ENCODE measurements around the gene MGAT5B.

MGAT5B gene

GRCh38 chr17:76909971-76910760, 42.0 kb downstream of the MGAT5B start:
- DNase-seq = no peak

DNA sequence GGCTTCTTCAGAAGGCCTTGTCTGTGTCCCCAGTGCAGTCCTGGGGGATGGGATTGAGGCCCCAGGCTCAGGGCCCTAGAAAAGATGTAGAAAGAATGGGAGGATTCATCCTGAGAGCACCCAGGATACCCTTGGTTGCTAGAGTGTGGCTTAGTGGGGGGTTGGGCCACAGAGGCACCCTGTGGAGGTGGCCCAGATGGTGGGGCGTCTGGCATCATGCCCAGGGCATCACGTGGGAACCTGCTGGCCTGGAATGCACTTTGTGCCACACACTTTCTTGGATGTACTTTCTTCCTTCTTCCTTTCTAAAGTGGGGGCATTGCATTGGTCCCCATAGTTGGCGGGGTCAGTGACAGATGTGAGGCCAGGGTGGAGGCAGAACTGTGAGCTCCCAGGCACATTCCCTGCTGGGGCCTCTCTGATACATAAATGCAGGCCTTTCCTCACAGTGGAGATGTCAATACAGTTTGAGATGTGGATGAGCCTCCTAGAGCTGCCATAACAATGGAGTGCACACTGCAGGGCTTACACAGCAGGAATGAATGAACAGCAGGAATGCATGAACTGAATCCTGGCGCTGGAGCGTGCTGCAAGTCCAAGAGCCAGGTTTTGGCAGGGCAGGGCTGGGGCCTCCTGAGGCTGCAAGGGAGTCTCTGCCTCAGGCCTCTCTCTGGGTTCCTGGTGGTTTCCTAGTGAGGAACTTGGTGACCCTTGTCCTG, 43.3 kb downstream of the MGAT5B start:
- DNase-seq = no peak

GRCh38 chr17:76912421-76913164, 44.4 kb downstream of the MGAT5B start:
- DNase-seq = no peak

DNA sequence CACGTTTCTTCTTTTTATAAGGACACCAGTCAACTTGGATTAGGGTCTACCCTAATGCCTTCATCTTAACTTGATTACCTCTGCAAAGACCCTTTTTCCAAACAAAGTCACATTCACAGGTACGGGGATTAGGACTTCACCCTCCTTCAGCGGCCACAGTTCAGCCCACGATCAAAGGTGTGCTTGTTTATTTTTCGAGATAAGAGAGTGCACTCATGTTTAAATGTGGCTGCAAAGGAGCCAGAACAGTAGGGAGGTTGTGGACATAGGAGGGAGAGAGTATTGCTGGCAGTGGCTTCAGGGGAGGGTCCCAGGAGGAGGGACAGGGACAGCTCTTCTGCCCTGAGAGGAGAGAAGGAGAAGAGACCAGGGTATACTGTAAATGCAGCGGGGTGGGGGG, 46.7 kb downstream of the MGAT5B start:
- no peak for DNase-seq

DNA sequence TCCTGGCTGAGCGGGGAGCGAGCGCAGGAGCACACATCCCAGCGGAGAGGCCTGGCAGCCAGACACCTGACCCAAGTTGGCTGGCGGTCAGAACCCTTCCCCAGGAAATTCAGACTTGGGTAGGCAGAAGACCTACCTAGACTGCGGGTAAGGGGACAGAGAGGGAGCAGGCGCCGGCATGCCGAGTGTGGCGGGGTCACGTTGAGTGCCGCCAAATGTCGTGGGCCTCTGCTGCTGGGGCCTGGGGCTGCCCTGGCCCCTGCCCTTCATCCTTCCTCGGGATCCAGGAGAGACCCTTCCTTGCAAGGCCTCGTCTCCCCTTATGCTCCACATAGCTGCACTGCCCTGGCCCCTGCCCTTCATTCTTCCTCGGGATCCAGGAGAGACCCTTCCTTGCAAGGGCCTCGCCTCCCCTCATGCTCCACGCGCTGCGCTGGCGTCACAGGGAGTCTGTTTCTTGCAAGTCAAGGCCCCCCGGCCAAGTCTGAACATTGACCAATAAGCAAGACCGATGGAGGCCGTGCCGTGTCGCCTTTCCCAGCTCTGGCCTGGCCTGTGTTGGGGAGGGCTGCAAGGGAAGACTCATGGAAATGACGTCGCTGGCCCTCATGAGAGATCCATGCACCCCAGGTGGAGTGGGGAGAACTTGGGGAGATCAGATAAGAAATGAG, 47.8 kb downstream of the MGAT5B start:
- DNase-seq = no peak

DNA sequence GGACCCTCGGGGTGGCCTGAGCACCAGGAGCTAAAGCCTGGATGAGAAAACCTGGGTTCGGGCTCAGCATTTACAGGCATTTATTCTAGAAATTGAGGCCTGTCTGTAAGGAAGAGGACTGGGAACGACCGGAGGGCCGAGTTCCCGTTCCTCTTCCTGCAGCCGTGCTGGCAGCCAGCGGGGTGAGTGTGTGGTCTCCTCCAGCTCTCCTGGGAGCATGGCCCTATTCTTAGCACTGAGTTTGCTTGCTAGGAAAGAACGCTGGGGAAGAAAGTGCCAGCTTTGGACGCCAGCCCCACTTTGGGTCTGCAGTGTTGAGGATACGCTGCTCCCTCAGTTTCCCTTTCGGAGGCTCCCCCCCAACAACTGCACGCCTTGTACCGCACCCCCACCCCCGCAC, 49.6 kb downstream of the MGAT5B start:
- no peak for DNase-seq

- DNase-seq = no peak
Observed at GRCh38 chr17:76918811-76919210, 50.6 kb downstream of the MGAT5B start.

DNA sequence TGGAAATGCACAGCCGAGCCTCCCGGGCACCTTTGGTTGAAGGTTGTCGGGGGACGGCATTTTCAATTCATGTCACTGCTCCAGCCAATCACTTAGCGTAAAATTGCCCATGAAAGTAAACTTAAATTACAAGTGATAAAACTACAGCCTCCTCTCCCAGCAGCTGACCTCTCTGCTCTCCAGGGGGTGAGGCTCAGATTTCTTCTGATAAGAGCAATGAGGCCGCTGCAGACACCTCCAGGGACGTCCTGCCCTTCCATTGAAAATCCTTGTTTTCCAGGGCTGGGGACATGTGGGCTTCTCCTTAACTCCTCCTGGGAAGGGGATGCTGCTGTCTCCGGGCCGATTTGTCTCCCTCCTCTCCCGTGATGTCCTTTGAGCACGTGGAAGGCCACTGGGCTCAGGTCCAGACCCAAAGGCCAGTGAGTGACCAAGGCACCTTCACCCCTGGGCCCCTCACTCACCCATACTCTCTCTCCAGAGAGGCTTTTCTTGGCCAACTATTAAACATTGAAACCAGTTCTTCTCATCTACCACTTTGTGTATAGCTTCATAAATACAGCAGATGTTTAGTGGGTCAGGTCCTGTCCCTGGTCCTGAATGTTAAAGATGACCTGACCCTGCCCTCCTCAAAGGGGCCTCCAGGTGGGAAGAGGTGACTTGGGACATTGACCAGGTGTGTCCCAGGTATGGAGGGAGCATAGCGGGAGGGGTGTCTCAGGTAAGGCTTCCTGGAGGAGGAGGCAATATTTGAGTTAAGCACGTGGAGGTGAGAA, 52.3 kb downstream of the MGAT5B start:
- DNase-seq = no peak

DNA sequence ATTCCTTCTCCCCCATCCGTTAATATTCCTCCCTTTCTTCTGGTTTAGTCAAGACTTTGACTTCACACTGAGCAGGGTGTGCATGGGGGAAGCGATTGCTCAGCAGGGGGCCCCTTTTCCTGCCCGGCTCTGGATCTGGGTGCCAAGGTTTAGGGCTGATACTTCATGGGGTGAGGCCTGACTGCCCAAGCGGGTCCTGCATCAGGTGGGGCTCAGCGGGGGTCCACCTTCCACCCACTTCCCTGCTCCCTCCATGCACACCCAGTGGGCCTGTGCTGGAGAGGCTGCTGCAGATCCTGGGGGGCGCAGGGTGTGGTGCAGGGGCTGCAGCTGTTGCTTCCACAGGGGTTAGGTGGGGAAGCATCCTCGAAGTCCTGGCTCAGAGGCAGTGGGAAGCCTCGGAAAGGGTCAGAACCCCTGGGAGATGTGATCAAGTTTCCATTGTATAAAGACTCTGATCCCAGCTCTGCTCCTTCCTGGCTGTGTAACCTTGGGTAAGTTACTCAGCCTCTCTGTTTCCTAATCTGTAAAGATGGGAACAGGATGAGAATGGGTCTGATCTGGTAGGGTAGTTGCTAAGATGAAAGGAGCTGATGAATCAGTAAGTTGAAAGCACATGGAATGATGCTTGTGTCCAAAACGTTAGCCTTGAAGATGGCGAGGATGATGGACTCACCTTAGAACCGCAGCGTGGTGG, 53.3 kb downstream of the MGAT5B start:
- no peak for DNase-seq

- no peak for DNase-seq
Observed at GRCh38 chr17:76922084-76922483, 53.9 kb downstream of the MGAT5B start.

DNA sequence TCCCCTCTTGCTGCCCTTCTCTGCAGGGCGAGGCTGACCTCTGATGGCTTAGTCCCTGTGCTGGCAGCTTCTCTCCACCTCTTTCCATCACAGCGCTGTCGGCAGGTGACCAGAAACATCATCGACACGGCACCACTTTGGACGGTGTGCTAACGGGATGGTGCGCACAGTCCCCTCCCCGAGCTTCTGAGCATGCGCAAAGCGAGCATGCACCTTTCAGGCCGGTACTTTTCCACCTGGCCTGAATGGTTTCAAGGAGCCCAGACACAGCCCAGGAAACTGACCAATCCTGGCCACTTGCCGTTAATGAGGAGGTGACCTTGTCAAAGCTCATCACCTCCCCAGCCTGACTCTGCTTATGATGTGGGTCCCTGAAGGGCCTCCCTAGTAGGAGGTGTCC, 54.8 kb downstream of the MGAT5B start:
- DNase-seq = no peak

- DNase-seq = no peak
Observed at GRCh38 chr17:76923491-76923890, 55.3 kb downstream of the MGAT5B start.

DNA sequence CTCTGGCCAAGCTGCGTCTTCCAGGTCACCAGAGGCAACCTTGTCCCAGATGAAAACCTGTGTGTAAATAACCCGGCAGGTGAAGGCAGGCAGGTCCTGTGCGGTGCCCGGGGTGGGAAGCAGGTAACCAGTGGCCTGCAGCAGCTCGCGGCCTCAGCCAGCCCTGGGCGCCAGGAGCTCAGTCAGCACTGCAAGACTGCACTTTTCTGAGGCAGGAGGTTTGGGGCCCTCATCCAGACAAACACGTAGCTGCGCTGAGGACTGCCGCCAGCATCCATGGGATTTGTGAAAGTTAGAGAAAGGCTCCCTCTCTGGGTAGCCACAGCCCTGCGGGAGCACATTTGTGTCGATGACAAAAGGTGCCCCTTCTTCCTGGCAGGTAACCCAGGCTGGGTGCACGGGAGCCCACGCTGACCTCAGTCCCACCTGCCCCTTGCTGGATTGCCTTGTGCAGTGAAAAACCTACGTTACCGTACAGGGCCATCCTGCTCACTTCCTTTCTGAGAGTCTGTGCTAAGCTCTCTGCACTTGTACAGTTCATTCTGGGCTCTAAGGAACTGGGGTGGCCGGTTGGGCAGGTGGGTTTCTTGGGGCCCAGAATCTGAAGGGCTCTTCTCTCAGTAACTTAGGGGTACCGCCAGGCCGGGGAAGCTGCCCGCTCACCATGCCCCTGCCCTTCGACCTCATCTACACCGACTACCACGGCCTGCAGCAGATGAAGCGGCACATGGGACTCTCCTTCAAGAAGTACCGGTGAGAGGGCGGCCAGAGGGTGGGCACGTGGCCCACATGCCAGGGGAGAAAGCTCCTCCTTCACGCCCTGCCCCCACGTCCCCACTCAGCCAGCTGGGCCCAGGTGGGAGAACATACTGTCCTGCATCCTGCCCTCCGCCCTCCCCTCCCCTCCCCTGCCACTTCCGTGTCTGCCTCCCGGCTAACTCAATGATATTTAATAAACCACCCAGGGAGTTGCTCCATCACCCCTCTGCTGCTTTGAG, 56.4 kb downstream of the MGAT5B start:
- no peak for DNase-seq

DNA sequence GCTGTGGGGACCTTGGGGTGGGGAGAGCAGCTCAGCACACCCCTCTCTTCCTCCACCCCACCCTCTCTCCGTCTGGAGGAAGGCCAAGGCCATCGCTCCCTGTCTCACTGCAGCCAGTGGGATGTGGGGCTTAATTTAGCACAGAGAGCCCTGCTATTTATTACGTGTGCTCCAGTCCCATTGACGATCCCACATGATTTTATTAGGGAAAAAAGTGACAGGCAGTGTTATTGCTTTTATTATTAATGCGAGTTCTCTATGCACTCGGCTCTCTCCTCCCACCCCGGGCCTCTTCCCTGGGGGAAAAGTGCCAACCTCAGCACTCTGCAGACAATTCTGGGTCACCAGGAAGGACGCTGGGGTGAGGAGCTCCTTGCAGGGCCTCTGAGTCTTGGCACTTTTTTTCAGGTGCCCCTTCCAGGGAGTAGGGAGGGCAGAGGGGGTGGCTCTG, 57.3 kb downstream of the MGAT5B start:
- DNase-seq = no peak

- DNase-seq = no peak
Observed at GRCh38 chr17:76926237-76926866, 58.1 kb downstream of the MGAT5B start.

DNA sequence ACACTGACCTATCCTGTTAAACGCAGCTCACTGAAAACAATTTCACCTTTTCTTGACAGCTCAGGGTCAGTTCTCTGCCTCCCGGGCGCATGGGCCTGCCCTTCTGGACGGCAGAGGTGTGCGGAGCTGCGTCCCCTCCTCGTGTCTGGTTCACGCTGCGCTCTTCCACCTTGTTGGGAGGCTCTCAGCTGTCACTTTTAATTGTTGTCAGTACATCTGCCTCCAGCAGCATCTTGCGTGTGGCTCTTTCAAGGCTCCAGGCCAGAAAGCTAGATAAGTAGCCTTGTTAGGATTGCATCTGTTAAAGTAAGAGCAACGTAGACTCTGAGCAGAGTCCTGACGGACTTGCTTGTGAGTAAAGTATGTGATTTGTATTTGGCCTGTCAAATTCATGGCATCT, 59.4 kb downstream of the MGAT5B start:
- no peak for DNase-seq

GRCh38 chr17:76927982-76928381, 59.8 kb downstream of the MGAT5B start:
- DNase-seq = no peak

DNA sequence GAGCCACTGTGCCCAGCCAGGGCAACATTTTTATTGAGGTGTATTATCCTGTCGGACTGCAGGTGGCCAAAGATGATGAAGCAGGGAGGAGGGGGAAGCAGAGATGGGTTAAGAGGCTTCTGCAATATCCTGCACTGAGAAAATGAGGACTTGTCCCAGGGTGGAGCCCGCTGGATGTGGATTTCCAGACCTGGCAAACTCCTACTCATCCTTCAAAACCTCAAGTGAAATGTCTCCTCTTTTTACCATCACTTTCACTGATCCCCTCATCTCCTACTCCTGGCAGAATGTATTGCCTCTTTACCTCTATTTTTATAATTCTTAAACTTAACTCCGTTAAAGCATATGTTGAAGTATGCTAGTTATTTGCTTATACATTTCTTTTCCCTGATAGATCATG, 60.9 kb downstream of the MGAT5B start:
- no peak for DNase-seq

DNA sequence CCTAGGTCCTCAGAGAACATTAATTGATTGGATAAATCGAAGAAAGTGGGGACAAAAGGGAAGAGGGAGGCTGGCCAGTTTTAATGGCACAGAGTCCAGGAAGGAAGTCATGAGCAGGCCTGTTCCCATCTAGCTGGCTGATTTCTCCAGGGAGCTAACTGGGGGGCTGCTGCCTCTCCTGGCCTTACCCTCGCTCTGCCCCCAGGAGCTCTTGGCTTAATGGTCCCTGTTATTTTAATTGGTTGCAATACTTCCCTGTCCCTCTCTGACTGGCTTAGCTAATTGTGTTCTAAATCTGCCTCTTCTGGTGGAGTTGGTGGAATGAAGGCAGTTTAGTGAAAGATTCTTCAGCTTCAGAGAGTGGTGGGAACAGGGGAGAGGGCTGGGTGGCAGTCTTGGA, 61.4 kb downstream of the MGAT5B start:
- DNase-seq = no peak

GRCh38 chr17:76930107-76930506, 61.9 kb downstream of the MGAT5B start:
- DNase-seq = no peak
